CD4-positive, alpha-beta T cell (primary cell): ENCODE data around the gene LCMT1. TPM values are rescaled to one million over a fixed set of nuclear protein-coding genes. Genes with fewer than 3 reads are reported as not detected.

Experiments used
- ATAC-seq: fragments of 200-7000 bp; cut with Tn5 transposase; one replicate; pipeline ENCODE4 v1.10.0; 2022; ENCODE audit warnings: mild to moderate bottlenecking; ENCODE audit not compliant: poor library complexity
- CTCF ChIA-PET: fragments of 350-600 bp; sonication (Branson Sonifier 250); formaldehyde crosslinking; loops from one replicate; lab custom pipeline; 2021; ENCODE audit warnings: antibody characterized with exemption, inconsistent platforms; lab: Charles Lee
- POLR2A ChIA-PET: fragments of 350-600 bp; sonication (Branson Sonifier 250); formaldehyde crosslinking; loops from one replicate; lab custom pipeline; 2021; ENCODE audit warnings: antibody characterized with exemption, inconsistent platforms; lab: Charles Lee
- DNase-seq, 14 experiments: peaks; one replicate each; pipeline ENCODE4 v3.0.0-alpha.2; 2013 to 2020; ENCODE audit warnings: mixed read lengths in 2 of 14
- H3K27ac ChIP-seq, 2 donors: one replicate each; pipeline versions ENCODE4 v1.5.1 to v1.7.0; 2013; ENCODE audit warnings: low read length in 2 of 2, low read depth in 1 of 2, mild to moderate bottlenecking in 1 of 2
- H3K27me3 ChIP-seq, 2 experiments: 1 replicate in 1 of 2; 2 replicates in 1 of 2; pipeline versions ENCODE4 v1.6.1 to v1.7.0; 2013; ENCODE audit warnings: low read length in 2 of 2, control low read depth in 1 of 2, mild to moderate bottlenecking in 1 of 2, moderate library complexity in 1 of 2; ENCODE audit not compliant: insufficient read depth in 2 of 2, control insufficient read depth in 1 of 2
- H3K36me3 ChIP-seq: one replicate; pipeline ENCODE4 v1.6.1; 2013; ENCODE audit warnings: low read length, control low read depth; ENCODE audit not compliant: insufficient read depth
- H3K4me1 ChIP-seq: one replicate; pipeline ENCODE4 v1.6.1; 2013; ENCODE audit warnings: low read length, control low read depth; ENCODE audit not compliant: insufficient read depth
- H3K4me3 ChIP-seq: one replicate; pipeline ENCODE4 v1.5.1; 2013; ENCODE audit warnings: mild to moderate bottlenecking, low read length, moderate library complexity
- H3K9me3 ChIP-seq, 2 experiments: 1 replicate in 1 of 2; 2 replicates in 1 of 2; pipeline versions ENCODE4 v1.6.1 to v1.7.0; 2013; ENCODE audit warnings: low read length in 2 of 2, mild to moderate bottlenecking in 2 of 2, control low read depth in 1 of 2, moderate library complexity in 1 of 2; ENCODE audit not compliant: control insufficient read depth in 1 of 2, insufficient read depth in 1 of 2
- H3K27ac Mint-ChIP-seq: one replicate; pipeline ENCODE4 v1.8.0; 2020; ENCODE audit warnings: mixed read lengths
- H3K27me3 Mint-ChIP-seq: one replicate; pipeline ENCODE4 v1.8.0; 2021; ENCODE audit warnings: mixed read lengths
- H3K36me3 Mint-ChIP-seq: one replicate; pipeline ENCODE4 v1.8.0; 2021; ENCODE audit warnings: low read depth, mixed read lengths
- H3K4me1 Mint-ChIP-seq: one replicate; pipeline ENCODE4 v1.8.0; 2021; ENCODE audit warnings: low read depth, mixed read lengths
- H3K4me3 Mint-ChIP-seq: one replicate; pipeline ENCODE4 v1.8.0; 2020; ENCODE audit warnings: mild to moderate bottlenecking, mixed read lengths
- H3K9me3 Mint-ChIP-seq: one replicate; pipeline ENCODE4 v1.8.0; 2020; ENCODE audit warnings: mixed read lengths
- CTCF ChIP-seq: fragments of 200-600 bp; IDR thresholded peaks from one replicate; pipeline ENCODE4 v1.8.0; 2022; ENCODE audit warnings: antibody characterized with exemption, mild to moderate bottlenecking
- intact Hi-C, 2 experiments: fragments of 100-400 bp; cut with DNase I in 1 of 2; cut with micrococcal nuclease in 1 of 2; formaldehyde crosslinking; loops; one replicate each; pipeline versions ENCODE4 v1.15.1 to v1.9.0; 2023 to 2025; cut with DNase I, micrococcal nuclease
- total RNA-seq, 174 experiments: library from RNA in 2 of 174; stranded (reverse) in 2 of 174; gene quantifications; one replicate each; pipeline ENCODE4 v1.2.3 and lab custom pipeline; 2021 to 2026

LCMT1 gene
- total RNA-seq, 2 experiments from 2014 or later: 22.5 to 28.2 TPM

DNA sequence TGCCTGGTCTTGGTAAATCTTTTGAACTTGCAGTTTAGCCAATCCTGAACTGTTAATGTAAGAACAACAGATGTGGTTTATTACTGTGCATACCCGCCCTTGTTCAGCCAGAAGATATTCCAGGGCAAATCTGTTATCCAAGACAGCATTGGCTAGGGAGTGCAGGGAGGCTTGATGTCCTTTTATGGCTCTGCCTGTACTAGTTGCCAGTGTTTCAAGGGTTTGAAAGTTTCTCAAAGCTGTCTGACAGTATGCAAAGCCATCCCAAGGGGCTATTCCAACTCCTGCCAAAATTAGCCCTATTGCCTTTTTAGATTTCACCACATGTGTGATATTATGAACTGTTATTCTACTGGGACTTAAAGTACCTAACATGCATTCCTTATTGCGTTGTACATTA, 30.1 kb downstream of the LCMT1 start:
- ChIA-PET POLR2A (no interaction called here), CTCF (no interaction called here)

GRCh38 chr16:25143928-25144327, 32.4 kb downstream of the LCMT1 start:
- no peaks in the 10 kb centered on the region for H3K4me1 Mint-ChIP-seq
- H3K27me3 ChIP-seq: no peaks in the 10 kb centered on the region
- no peaks in the 10 kb centered on the region for H3K27me3 Mint-ChIP-seq
- H3K9me3 Mint-ChIP-seq: no peaks in the 10 kb centered on the region
- no peak overlapping the region for H3K4me3 ChIP-seq
- no peaks in the 10 kb centered on the region for H3K9me3 ChIP-seq
- ATAC-seq: no peak
- ChIA-PET POLR2A (no interaction called here), CTCF (no interaction called here)
- no peak overlapping the region for H3K27ac ChIP-seq
- no peak for TF ChIP-seq CTCF
- H3K36me3 Mint-ChIP-seq: peaks cover 72% of the 10 kb centered on the region
- H3K27ac Mint-ChIP-seq: no peak overlapping the region
- no peaks in the 10 kb centered on the region for H3K4me1 ChIP-seq
- intact Hi-C loops: no loop called here
- no peak for DNase-seq
- no peak overlapping the region for H3K4me3 Mint-ChIP-seq
- H3K36me3 ChIP-seq: peaks cover 57% of the 10 kb centered on the region

More for the DNA sequence above, 30.1 kb downstream of the LCMT1 start:
- intact Hi-C loops: no loop called here
- Mint-ChIP-seq H3K4me1 (no peaks in the 10 kb centered on the region), H3K4me3 (no peak overlapping the region), H3K36me3 (peaks cover 76% of the 10 kb centered on the region), H3K27me3 (no peaks in the 10 kb centered on the region), H3K27ac (no peak overlapping the region), H3K9me3 (no peaks in the 10 kb centered on the region)
- ATAC-seq: no peak
- Histone ChIP-seq H3K4me1 (no peaks in the 10 kb centered on the region), H3K27ac (no peak overlapping the region), H3K36me3 (peaks cover 78% of the 10 kb centered on the region), H3K27me3 (no peaks in the 10 kb centered on the region), H3K4me3 (no peak overlapping the region), H3K9me3 (no peaks in the 10 kb centered on the region)
- TF ChIP-seq CTCF: no peak
- DNase-seq: no peak

DNA sequence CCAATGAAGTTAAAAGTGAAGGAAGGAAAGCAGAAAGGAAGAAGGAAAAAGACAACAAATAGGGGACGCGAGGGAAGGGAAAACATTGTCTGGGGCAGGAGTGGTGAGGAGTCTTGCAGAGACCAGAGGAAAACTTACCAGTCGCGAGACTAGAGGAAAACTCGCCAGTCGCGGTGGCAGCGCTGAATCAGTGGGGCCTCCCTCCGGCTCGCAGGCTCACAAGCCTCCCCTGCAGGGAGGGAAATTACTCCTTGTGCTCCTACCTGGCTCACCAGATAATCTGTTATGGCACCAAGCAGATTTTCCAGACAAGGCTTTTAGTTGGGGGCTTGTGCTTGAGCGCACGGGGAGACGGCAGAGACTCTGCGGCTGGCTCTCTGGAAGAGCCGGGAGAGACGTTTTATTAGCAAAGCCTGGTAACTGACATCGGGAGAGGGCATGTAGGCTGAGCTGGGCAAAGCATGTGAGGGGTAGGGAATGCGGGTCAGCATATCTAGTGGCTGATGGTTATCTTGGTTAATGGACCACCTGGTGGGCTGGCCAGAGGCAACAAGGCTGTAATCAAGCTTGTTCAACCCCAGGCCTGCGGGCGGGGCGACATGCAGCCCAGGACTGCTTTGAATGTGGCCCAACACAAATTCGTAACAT, 37.1 kb downstream of the LCMT1 start:
- no peak overlapping the region for H3K27ac Mint-ChIP-seq
- POLR2A ChIA-PET: no interaction called here
- TF ChIP-seq CTCF: no peak

More for the DNA sequence above, 37.1 kb downstream of the LCMT1 start:
- CTCF ChIA-PET: no interaction called here
- Histone ChIP-seq H3K36me3 (peaks cover 34% of the 10 kb centered on the region), H3K4me1 (no peaks in the 10 kb centered on the region), H3K27ac (no peak overlapping the region), H3K9me3 (no peaks in the 10 kb centered on the region), H3K27me3 (no peaks in the 10 kb centered on the region), H3K4me3 (no peak overlapping the region)
- Mint-ChIP-seq H3K9me3 (no peaks in the 10 kb centered on the region), H3K36me3 (peaks cover 65% of the 10 kb centered on the region), H3K4me3 (no peak overlapping the region), H3K27me3 (no peaks in the 10 kb centered on the region), H3K4me1 (no peaks in the 10 kb centered on the region)
- DNase-seq (no peak), ATAC-seq (no peak)
- intact Hi-C loops: no loop called here
